ENCODE data around the gene RASAL2. TPM values are rescaled to one million over a fixed set of nuclear protein-coding genes. Genes with fewer than 3 reads are reported as not detected.

The RASAL2 gene
- total RNA-seq, 1 donor from 2014 or later = 35.7 TPM

- Mint-ChIP-seq H3K9me3 (peaks cover 9% of the 10 kb centered on the region), H3K27me3 (ENCODE audit: low read depth) (no peaks in the 10 kb centered on the region), H3K27ac (no peak overlapping the region), H3K4me1 (peaks cover 29% of the 10 kb centered on the region), H3K36me3 (peaks cover 3% of the 10 kb centered on the region), H3K4me3 (no peak overlapping the region)
- DNase-seq (ENCODE audit: low spot score in 2 of 2, unreplicated experiment in 2 of 2) = no peak
- no peak for TF ChIP-seq CTCF (IDR thresholded peaks at IDR 0.05; ENCODE audit: unreplicated experiment)
Observed at GRCh38 chr1:178273707-178274410, 180.0 kb downstream of the RASAL2 start.

GRCh38 chr1:178275049-178275448 lies 181.1 kb downstream of the RASAL2 start:
- peaks cover 32% of the 10 kb centered on the region for H3K4me1 Mint-ChIP-seq
- no peak overlapping the region for H3K4me3 Mint-ChIP-seq
- peaks cover 6% of the 10 kb centered on the region for H3K9me3 Mint-ChIP-seq
- TF ChIP-seq CTCF (IDR thresholded peaks at IDR 0.05; ENCODE audit: unreplicated experiment) = no peak
- peak overlapping the region; percentile 3 for H3K27ac Mint-ChIP-seq
- peaks cover 3% of the 10 kb centered on the region for H3K36me3 Mint-ChIP-seq
- DNase-seq (ENCODE audit: low spot score in 2 of 2, unreplicated experiment in 2 of 2) = no peak
- no peaks in the 10 kb centered on the region for H3K27me3 Mint-ChIP-seq (ENCODE audit: low read depth)

GRCh38 chr1:178275553-178275952 lies 181.6 kb downstream of the RASAL2 start:
- H3K4me1 Mint-ChIP-seq = peaks cover 31% of the 10 kb centered on the region

GRCh38 chr1:178277793-178278530 lies 184.1 kb downstream of the RASAL2 start:
- H3K27me3 Mint-ChIP-seq (ENCODE audit: low read depth) = no peaks in the 10 kb centered on the region
- H3K27ac Mint-ChIP-seq = peak overlapping the region; percentile 6
- H3K4me1 Mint-ChIP-seq = peaks cover 19% of the 10 kb centered on the region

More at GRCh38 chr1:178275553-178275952, 181.6 kb downstream of the RASAL2 start:
- Mint-ChIP-seq H3K4me3 (no peak overlapping the region), H3K36me3 (peaks cover 3% of the 10 kb centered on the region), H3K27ac (peak overlapping the region; percentile 7), H3K27me3 (ENCODE audit: low read depth) (no peaks in the 10 kb centered on the region), H3K9me3 (peaks cover 6% of the 10 kb centered on the region)
- no peak for TF ChIP-seq CTCF (IDR thresholded peaks at IDR 0.05; ENCODE audit: unreplicated experiment)
- DNase-seq (ENCODE audit: low spot score in 2 of 2, unreplicated experiment in 2 of 2) = no peak

More at GRCh38 chr1:178277793-178278530, 184.1 kb downstream of the RASAL2 start:
- DNase-seq (ENCODE audit: low spot score in 2 of 2, unreplicated experiment in 2 of 2) = no peak
- H3K36me3 Mint-ChIP-seq = peaks cover 3% of the 10 kb centered on the region
- H3K9me3 Mint-ChIP-seq = peaks cover 6% of the 10 kb centered on the region
- no peak for TF ChIP-seq CTCF (IDR thresholded peaks at IDR 0.05; ENCODE audit: unreplicated experiment)
- H3K4me3 Mint-ChIP-seq = no peak overlapping the region

Measured in mesothelial cell of epicardium (in vitro differentiated cells).